HepG2 (cell line): Measurements from ENCODE around the gene PDILT. TPM values are rescaled to one million over a fixed set of nuclear protein-coding genes. Genes with fewer than 3 reads are reported as not detected.

Experiments used
- ARHGAP35 ChIP-seq: sonication (generic); formaldehyde crosslinking; IDR thresholded peaks from 2 replicates; pipeline ENCODE4 v1.9.0; 2022; ENCODE audit warnings: mild to moderate bottlenecking, inconsistent platforms, moderate library complexity, missing genetic modification reagents, borderline replicate concordance
- NR2F6 ChIP-seq, 2 experiments: IDR thresholded peaks; 2 replicates each; pipeline ENCODE4 v1.6.1; 2016; ENCODE audit warnings: antibody characterized with exemption in 1 of 2, mild to moderate bottlenecking in 1 of 2
- POGZ ChIP-seq: sonication (generic); formaldehyde crosslinking; IDR thresholded peaks from 2 replicates; pipeline ENCODE4 v1.4.0; 2020; ENCODE audit warnings: mild to moderate bottlenecking, missing genetic modification reagents
- XRCC5 ChIP-seq: fragments of 200-400 bp; formaldehyde crosslinking; optimal IDR thresholded peaks from 2 replicates; pipeline ENCODE3; 2017; ENCODE audit warnings: mild to moderate bottlenecking, low read length
- ZBTB21 ChIP-seq: sonication (generic); formaldehyde crosslinking; IDR thresholded peaks from 2 replicates; pipeline ENCODE4 v1.4.0; 2020; ENCODE audit warnings: missing genetic modification reagents
- ZNF749 ChIP-seq: sonication (generic); formaldehyde crosslinking; IDR thresholded peaks from 2 replicates; pipeline ENCODE4 v1.8.0; 2022; ENCODE audit warnings: mild to moderate bottlenecking, missing genetic modification reagents, moderate library complexity, borderline replicate concordance
- ZSCAN30 ChIP-seq: sonication (generic); formaldehyde crosslinking; IDR thresholded peaks from 2 replicates; pipeline ENCODE4 v1.5.0; 2020; ENCODE audit warnings: mild to moderate bottlenecking, missing genetic modification reagents
- polyA plus RNA-seq, 8 experiments: library from polyadenylated mRNA; depleted of rRNA in 3 of 8; stranded (reverse) in 7 of 8; unstranded in 1 of 8; fragments of >200 nt; fragmentation: Illumina TruSeq in 4 of 8; extraction: Trizol in 4 of 8; gene quantifications; 2 replicates each; pipeline versions ENCODE4 v1.2.1 to v1.2.3, GENCODE V29; 2011 to 2016; ENCODE audit warnings: low read depth in 4 of 8, missing spikeins in 1 of 8, mixed read lengths in 1 of 8; ENCODE audit not compliant: insufficient read depth in 1 of 8
- total RNA-seq, 5 experiments: library from RNA; depleted of rRNA; stranded (reverse); fragments of >200 nt; fragmentation: Illumina TruSeq; extraction: Trizol; gene quantifications; 2 replicates each; pipeline ENCODE4 v1.2.3, GENCODE V29; 2016; ENCODE audit warnings: low read depth in 1 of 5
- TF ChIP-seq, protein P1 (sequence below): sonication (generic); formaldehyde crosslinking; IDR thresholded peaks from 2 replicates; pipeline ENCODE4 v1.4.0; 2020; ENCODE audit warnings: mild to moderate bottlenecking, missing genetic modification reagents
- TF ChIP-seq, protein P2 (sequence below): fragments of 450-650 bp; IDR thresholded peaks from 2 replicates; pipeline ENCODE4 v1.6.1; 2016
- TF ChIP-seq, protein P3 (sequence below): sonication (generic); formaldehyde crosslinking; IDR thresholded peaks from 2 replicates; pipeline ENCODE4 v1.4.0; 2020; ENCODE audit warnings: missing genetic modification reagents, borderline replicate concordance
- TF ChIP-seq, protein P4 (sequence below): sonication (generic); formaldehyde crosslinking; IDR thresholded peaks from 2 replicates; pipeline ENCODE4 v1.5.0; 2020; ENCODE audit warnings: missing genetic modification reagents
- TF ChIP-seq, protein P5 (sequence below): sonication (generic); formaldehyde crosslinking; IDR thresholded peaks from 2 replicates; pipeline ENCODE4 v1.4.0; 2020; ENCODE audit warnings: missing genetic modification reagents, mild to moderate bottlenecking, borderline replicate concordance

The PDILT gene
- total and polyA plus RNA-seq, 2 of the 13 experiments (the other 11 are each of a cell fraction or from before 2014, with no cell fraction given): not detected

DNA sequence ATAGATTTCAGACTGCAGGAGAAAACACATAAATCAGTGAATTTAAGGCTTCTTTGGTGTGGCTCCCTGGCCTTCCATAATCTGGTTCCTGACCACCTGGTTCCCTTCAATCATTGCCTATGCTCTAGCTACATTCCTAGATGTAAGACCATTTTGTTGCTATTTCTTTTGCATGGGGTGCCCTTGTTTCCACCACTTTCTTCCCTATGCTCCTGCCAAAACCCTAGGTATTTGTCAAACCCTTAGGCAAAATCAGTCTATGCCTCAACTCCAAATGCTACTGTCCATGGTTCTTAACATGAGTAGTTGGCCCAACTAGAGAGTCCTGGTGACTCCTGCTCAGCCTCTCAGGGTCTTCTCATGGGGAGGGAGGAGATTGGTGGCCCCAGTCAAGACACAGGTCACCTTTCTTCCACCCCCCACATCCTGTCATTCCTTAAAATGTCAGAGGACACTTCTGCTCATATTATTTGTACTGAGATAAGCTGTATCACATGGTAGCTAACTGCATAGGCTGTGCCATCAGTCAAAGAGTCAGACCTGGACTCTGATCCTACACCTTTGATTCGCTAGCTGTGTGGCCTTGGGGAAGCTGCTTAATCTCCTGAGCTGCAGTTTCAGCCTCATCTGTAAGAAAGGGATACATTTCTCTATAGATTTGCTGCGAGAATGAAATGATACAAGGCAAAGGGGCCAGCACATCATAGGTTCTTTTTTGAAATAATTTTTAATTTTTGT lies 19.8 kb upstream of the PDILT start (continued):
- TF ChIP-seq, protein P1, sequence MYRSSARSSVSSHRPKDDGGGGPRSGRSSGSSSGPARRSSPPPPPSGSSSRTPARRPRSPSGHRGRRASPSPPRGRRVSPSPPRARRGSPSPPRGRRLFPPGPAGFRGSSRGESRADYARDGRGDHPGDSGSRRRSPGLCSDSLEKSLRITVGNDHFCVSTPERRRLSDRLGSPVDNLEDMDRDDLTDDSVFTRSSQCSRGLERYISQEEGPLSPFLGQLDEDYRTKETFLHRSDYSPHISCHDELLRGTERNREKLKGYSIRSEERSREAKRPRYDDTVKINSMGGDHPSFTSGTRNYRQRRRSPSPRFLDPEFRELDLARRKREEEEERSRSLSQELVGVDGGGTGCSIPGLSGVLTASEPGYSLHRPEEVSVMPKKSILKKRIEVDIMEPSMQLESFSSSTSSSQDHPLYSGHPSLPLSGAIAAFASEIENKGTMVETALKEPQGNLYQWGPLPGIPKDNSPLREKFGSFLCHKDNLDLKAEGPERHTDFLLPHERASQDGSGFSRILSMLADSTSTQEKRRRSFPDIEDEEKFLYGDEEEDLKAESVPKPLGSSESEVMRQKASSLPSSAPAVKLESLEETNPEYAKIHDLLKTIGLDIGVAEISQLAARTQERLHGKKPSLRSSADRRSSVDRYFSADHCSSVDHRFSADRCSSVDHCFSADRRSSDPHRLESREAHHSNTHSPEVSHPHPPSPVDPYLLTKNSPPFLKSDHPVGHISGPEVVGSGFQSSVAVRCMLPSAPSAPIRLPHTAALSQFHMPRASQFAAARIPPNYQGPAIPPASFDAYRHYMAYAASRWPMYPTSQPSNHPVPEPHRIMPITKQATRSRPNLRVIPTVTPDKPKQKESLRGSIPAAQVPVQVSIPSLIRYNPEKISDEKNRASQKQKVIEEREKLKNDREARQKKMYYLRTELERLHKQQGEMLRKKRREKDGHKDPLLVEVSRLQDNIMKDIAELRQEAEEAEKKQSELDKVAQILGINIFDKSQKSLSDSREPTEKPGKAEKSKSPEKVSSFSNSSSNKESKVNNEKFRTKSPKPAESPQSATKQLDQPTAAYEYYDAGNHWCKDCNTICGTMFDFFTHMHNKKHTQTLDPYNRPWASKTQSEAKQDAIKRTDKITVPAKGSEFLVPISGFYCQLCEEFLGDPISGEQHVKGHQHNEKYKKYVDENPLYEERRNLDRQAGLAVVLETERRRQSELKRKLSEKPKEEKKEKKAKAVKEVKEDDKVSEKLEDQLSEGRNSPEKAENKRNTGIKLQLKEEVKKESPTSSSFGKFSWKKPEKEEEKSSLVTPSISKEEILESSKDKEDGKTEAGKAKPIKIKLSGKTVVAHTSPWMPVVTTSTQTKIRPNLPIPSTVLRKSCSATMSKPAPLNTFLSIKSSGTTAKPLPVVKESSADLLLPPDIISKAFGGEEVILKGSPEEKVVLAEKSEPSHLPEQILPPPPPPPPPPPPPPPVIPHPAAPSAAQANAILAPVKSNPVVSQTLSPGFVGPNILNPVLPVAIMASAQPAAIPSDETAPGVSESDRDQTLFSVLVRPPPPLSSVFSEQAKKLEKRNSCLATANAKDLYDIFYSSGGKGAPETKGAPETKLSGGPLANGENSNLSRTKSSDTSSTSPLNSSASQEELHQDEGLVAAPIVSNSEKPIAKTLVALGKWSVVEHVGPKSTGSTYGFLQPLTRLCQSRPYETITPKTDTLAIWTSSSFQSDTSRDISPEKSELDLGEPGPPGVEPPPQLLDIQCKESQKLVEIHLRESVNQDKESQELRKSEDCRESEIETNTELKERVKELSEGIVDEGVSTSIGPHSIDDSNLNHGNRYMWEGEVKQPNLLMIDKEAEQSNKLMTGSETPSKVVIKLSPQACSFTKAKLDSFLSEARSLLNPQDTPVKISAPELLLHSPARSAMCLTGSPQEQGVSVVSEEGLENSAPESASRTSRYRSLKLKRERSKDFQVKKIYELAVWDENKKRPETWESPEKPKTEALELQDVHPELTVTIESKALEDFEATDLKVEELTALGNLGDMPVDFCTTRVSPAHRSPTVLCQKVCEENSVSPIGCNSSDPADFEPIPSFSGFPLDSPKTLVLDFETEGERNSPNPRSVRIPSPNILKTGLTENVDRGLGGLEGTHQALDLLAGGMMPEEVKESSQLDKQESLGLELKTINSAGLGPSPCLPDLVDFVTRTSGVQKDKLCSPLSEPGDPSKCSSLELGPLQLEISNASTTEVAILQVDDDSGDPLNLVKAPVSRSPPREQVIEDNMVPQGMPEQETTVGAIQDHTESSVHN (CRISPR knock-in tag): 0 out of 2 replicates have a peak, but pooled peaks have one; percentile 45
- TF ChIP-seq NR2F6 (IDR thresholded peaks at IDR 0.05) (peak; percentile 88), NR2F6 (CRISPR knock-in tag; IDR thresholded peaks at IDR 0.05) (peak; percentile 86), ARHGAP35 (no peak), ZNF749 (CRISPR knock-in tag) (no peak), POGZ (CRISPR knock-in tag) (peak; percentile 92), XRCC5 (no peak), ZBTB21 (CRISPR knock-in tag) (no peak), ZSCAN30 (CRISPR knock-in tag) (no peak)
- TF ChIP-seq, protein P2, sequence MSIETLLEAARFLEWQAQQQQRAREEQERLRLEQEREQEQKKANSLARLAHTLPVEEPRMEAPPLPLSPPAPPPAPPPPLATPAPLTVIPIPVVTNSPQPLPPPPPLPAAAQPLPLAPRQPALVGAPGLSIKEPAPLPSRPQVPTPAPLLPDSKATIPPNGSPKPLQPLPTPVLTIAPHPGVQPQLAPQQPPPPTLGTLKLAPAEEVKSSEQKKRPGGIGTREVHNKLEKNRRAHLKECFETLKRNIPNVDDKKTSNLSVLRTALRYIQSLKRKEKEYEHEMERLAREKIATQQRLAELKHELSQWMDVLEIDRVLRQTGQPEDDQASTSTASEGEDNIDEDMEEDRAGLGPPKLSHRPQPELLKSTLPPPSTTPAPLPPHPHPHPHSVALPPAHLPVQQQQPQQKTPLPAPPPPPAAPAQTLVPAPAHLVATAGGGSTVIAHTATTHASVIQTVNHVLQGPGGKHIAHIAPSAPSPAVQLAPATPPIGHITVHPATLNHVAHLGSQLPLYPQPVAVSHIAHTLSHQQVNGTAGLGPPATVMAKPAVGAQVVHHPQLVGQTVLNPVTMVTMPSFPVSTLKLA: 0 out of 2 replicates have a peak, but pooled peaks have one; percentile 5
- TF ChIP-seq, protein P3, sequence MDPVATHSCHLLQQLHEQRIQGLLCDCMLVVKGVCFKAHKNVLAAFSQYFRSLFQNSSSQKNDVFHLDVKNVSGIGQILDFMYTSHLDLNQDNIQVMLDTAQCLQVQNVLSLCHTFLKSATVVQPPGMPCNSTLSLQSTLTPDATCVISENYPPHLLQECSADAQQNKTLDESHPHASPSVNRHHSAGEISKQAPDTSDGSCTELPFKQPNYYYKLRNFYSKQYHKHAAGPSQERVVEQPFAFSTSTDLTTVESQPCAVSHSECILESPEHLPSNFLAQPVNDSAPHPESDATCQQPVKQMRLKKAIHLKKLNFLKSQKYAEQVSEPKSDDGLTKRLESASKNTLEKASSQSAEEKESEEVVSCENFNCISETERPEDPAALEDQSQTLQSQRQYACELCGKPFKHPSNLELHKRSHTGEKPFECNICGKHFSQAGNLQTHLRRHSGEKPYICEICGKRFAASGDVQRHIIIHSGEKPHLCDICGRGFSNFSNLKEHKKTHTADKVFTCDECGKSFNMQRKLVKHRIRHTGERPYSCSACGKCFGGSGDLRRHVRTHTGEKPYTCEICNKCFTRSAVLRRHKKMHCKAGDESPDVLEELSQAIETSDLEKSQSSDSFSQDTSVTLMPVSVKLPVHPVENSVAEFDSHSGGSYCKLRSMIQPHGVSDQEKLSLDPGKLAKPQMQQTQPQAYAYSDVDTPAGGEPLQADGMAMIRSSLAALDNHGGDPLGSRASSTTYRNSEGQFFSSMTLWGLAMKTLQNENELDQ (CRISPR knock-in tag): 0 out of 2 replicates have a peak, but pooled peaks have one; percentile 61
- TF ChIP-seq, protein P4, sequence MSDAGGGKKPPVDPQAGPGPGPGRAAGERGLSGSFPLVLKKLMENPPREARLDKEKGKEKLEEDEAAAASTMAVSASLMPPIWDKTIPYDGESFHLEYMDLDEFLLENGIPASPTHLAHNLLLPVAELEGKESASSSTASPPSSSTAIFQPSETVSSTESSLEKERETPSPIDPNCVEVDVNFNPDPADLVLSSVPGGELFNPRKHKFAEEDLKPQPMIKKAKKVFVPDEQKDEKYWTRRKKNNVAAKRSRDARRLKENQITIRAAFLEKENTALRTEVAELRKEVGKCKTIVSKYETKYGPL (CRISPR knock-in tag): no peak
- TF ChIP-seq, protein P5, sequence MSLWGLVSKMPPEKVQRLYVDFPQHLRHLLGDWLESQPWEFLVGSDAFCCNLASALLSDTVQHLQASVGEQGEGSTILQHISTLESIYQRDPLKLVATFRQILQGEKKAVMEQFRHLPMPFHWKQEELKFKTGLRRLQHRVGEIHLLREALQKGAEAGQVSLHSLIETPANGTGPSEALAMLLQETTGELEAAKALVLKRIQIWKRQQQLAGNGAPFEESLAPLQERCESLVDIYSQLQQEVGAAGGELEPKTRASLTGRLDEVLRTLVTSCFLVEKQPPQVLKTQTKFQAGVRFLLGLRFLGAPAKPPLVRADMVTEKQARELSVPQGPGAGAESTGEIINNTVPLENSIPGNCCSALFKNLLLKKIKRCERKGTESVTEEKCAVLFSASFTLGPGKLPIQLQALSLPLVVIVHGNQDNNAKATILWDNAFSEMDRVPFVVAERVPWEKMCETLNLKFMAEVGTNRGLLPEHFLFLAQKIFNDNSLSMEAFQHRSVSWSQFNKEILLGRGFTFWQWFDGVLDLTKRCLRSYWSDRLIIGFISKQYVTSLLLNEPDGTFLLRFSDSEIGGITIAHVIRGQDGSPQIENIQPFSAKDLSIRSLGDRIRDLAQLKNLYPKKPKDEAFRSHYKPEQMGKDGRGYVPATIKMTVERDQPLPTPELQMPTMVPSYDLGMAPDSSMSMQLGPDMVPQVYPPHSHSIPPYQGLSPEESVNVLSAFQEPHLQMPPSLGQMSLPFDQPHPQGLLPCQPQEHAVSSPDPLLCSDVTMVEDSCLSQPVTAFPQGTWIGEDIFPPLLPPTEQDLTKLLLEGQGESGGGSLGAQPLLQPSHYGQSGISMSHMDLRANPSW (CRISPR knock-in tag): peak; percentile 72; the same call in 1 of the 2 replicates
